Measurements from ENCODE around the gene MANSC4.

MANSC4 gene

GRCh38 chr12:27810756-27811155, 30.7 kb upstream of the MANSC4 start:
- TF ChIP-seq, protein P1, sequence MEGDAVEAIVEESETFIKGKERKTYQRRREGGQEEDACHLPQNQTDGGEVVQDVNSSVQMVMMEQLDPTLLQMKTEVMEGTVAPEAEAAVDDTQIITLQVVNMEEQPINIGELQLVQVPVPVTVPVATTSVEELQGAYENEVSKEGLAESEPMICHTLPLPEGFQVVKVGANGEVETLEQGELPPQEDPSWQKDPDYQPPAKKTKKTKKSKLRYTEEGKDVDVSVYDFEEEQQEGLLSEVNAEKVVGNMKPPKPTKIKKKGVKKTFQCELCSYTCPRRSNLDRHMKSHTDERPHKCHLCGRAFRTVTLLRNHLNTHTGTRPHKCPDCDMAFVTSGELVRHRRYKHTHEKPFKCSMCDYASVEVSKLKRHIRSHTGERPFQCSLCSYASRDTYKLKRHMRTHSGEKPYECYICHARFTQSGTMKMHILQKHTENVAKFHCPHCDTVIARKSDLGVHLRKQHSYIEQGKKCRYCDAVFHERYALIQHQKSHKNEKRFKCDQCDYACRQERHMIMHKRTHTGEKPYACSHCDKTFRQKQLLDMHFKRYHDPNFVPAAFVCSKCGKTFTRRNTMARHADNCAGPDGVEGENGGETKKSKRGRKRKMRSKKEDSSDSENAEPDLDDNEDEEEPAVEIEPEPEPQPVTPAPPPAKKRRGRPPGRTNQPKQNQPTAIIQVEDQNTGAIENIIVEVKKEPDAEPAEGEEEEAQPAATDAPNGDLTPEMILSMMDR (IDR thresholded peaks at IDR 0.05; ENCODE audit: low read depth, low read length), result no peak
- no peak overlapping the region for H3K4me3 ChIP-seq (ENCODE audit: low read depth, low read length)

DNA sequence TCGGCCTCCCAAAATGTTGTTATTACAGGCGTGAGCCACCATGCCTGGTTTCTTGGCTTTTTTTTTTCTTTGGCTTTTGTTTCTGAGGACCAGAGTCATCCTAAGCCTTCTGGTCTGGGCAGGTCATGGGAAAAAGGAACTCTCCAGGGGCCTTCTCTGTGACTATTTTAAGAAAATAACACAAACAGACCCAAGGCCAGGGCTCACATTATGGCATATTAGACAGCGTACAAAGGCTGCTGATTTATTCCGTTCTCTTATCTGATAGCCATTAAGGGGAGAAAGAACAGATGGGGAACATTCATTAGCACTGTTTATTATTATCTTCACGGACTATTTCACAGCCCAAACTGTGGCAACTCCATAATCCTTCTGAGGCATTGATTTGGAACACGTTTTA, 28.8 kb upstream of the MANSC4 start:
- TF ChIP-seq, protein P1 (IDR thresholded peaks at IDR 0.05; ENCODE audit: low read depth, low read length), result no peak
- H3K4me3 ChIP-seq (ENCODE audit: low read depth, low read length), result no peak overlapping the region

GRCh38 chr12:27807063-27807703, 27.1 kb upstream of the MANSC4 start:
- TF ChIP-seq, protein P1 (IDR thresholded peaks at IDR 0.05; ENCODE audit: low read depth, low read length), result no peak
- no peak overlapping the region for H3K4me3 ChIP-seq (ENCODE audit: low read depth, low read length)

- H3K4me3 ChIP-seq (ENCODE audit: low read depth, low read length), result no peak overlapping the region
- TF ChIP-seq, protein P1 (IDR thresholded peaks at IDR 0.05; ENCODE audit: low read depth, low read length), result no peak
Measured at GRCh38 chr12:27806259-27806658, 26.2 kb upstream of the MANSC4 start.

DNA sequence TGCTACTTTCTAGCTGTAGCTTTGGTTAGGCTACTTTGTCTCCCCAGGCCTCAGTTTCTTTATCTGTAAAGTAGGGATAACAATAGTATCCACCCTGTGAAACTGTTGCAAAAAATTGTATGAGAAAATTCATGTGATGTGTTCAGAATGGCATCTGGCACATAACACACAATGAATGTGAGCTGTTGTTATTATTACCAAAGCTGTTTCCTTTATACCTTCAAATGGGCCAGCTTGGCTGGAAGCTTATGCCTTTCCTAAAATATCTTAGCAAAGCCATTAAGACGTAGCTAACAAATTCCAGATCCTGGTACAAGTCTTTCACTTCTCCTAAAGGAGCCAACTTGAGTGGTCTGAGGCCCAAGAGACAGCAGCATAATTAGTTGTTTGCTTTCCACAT, 25.2 kb upstream of the MANSC4 start:
- H3K4me3 ChIP-seq (ENCODE audit: low read depth, low read length), result no peak overlapping the region
- TF ChIP-seq, protein P1 (IDR thresholded peaks at IDR 0.05; ENCODE audit: low read depth, low read length), result no peak

GRCh38 chr12:27802936-27803335, 22.9 kb upstream of the MANSC4 start:
- no peak overlapping the region for H3K4me3 ChIP-seq (ENCODE audit: low read depth, low read length)
- TF ChIP-seq, protein P1 (IDR thresholded peaks at IDR 0.05; ENCODE audit: low read depth, low read length), result no peak

GRCh38 chr12:27802511-27802910, 22.5 kb upstream of the MANSC4 start:
- TF ChIP-seq, protein P1 (IDR thresholded peaks at IDR 0.05; ENCODE audit: low read depth, low read length), result no peak
- no peak overlapping the region for H3K4me3 ChIP-seq (ENCODE audit: low read depth, low read length)
